Activated CD4-positive, alpha-beta T cell treated with anti-CD3 and anti-CD28 coated beads, Interleukin-2, amount 50 U/mL, for 24 hours (primary cell): ENCODE results near the gene GDA.
A peak's percentile ranks its signal among the peaks of the same experiment; 100 is the strongest.
"Not testable (repeated sequence)": the region's sequence is repeated elsewhere in the genome, so short reads cannot be mapped to it uniquely, and the experiment has no call there.

ENCODE experiments used
- DNase-seq, 2 donors: peaks; one replicate each; pipeline ENCODE4 v3.0.0-alpha.2; 2020; ENCODE audit warnings: low read depth in 1 of 2, low spot score in 1 of 2

The GDA gene

GRCh38 chr9:72274441-72274840 is 125.2 kb downstream of the GDA start:
- DNase-seq = no peak

GRCh38 chr9:72274916-72275315 is 125.7 kb downstream of the GDA start:
- no peak for DNase-seq

GRCh38 chr9:72276429-72276828 is 127.2 kb downstream of the GDA start:
- no peak for DNase-seq

GRCh38 chr9:72278959-72279358 is 129.7 kb downstream of the GDA start:
- DNase-seq = no peak

GRCh38 chr9:72280913-72281500 is 131.8 kb downstream of the GDA start:
- DNase-seq = peak; percentile 30 to 57

GRCh38 chr9:72289401-72289800 is 140.2 kb downstream of the GDA start:
- DNase-seq = no peak

GRCh38 chr9:72290311-72290710 is 141.1 kb downstream of the GDA start:
- DNase-seq = no peak

GRCh38 chr9:72291576-72291975 is 142.3 kb downstream of the GDA start:
- not testable (repeated sequence) for DNase-seq

- no peak for DNase-seq
These were observed 143.0 kb downstream of the GDA start for GRCh38 chr9:72292256-72292682.

GRCh38 chr9:72292874-72293607 is 143.8 kb downstream of the GDA start:
- no peak for DNase-seq

- no peak for DNase-seq
These were observed 145.7 kb downstream of the GDA start for GRCh38 chr9:72294936-72295335.

GRCh38 chr9:72297516-72297915 is 148.3 kb downstream of the GDA start:
- DNase-seq = no peak

- no peak for DNase-seq
These were observed 149.9 kb downstream of the GDA start for GRCh38 chr9:72299017-72299603.

- DNase-seq = no peak
These were observed 151.6 kb downstream of the GDA start for GRCh38 chr9:72300873-72301272.
